ENCODE data around the gene ZNF776. TPM values are rescaled to one million over a fixed set of nuclear protein-coding genes. Genes with fewer than 3 reads are reported as not detected.

The ZNF776 gene
- total RNA-seq, 1 donor from 2014 or later = 14.7 TPM

- no peak for TF ChIP-seq CTCF (IDR thresholded peaks at IDR 0.05)
- DNase-seq (ENCODE audit: low spot score) = no peak
- Mint-ChIP-seq H3K27me3 (ENCODE audit: low read depth) (no peaks in the 10 kb centered on the region), H3K4me3 (ENCODE audit: unreplicated experiment) (no peak overlapping the region), H3K9me3 (ENCODE audit: low read depth) (peaks cover 29% of the 10 kb centered on the region), H3K4me1 (ENCODE audit: low read depth) (no peaks in the 10 kb centered on the region), H3K27ac (ENCODE audit: unreplicated experiment) (no peak overlapping the region), H3K36me3 (ENCODE audit: low read depth) (peaks cover 55% of the 10 kb centered on the region)
These were observed 31.7 kb downstream of the ZNF776 start for GRCh38 chr19:57778336-57778735.

GRCh38 chr19:57779220-57779845 lies 32.7 kb downstream of the ZNF776 start:
- Mint-ChIP-seq H3K4me1 (ENCODE audit: low read depth) (no peaks in the 10 kb centered on the region), H3K27ac (ENCODE audit: unreplicated experiment) (no peak overlapping the region), H3K9me3 (ENCODE audit: low read depth) (peaks cover 26% of the 10 kb centered on the region), H3K4me3 (ENCODE audit: unreplicated experiment) (no peak overlapping the region), H3K36me3 (ENCODE audit: low read depth) (peaks cover 50% of the 10 kb centered on the region), H3K27me3 (ENCODE audit: low read depth) (no peaks in the 10 kb centered on the region)
- no peak for DNase-seq (ENCODE audit: low spot score)
- TF ChIP-seq CTCF (IDR thresholded peaks at IDR 0.05) = no peak

- TF ChIP-seq CTCF (IDR thresholded peaks at IDR 0.05) = no peak
- no peak for DNase-seq (ENCODE audit: low spot score)
- Mint-ChIP-seq H3K27me3 (ENCODE audit: low read depth) (no peaks in the 10 kb centered on the region), H3K36me3 (ENCODE audit: low read depth) (peaks cover 24% of the 10 kb centered on the region), H3K4me3 (ENCODE audit: unreplicated experiment) (no peak overlapping the region), H3K27ac (ENCODE audit: unreplicated experiment) (no peak overlapping the region), H3K9me3 (ENCODE audit: low read depth) (peaks cover 3% of the 10 kb centered on the region), H3K4me1 (ENCODE audit: low read depth) (no peaks in the 10 kb centered on the region)
These were observed 39.7 kb downstream of the ZNF776 start for GRCh38 chr19:57786286-57786685.

GRCh38 chr19:57786906-57787305 lies 40.3 kb downstream of the ZNF776 start:
- Mint-ChIP-seq H3K4me1 (ENCODE audit: low read depth) (no peaks in the 10 kb centered on the region), H3K9me3 (ENCODE audit: low read depth) (peaks cover 3% of the 10 kb centered on the region), H3K27ac (ENCODE audit: unreplicated experiment) (no peak overlapping the region), H3K27me3 (ENCODE audit: low read depth) (no peaks in the 10 kb centered on the region), H3K36me3 (ENCODE audit: low read depth) (peaks cover 24% of the 10 kb centered on the region), H3K4me3 (ENCODE audit: unreplicated experiment) (no peak overlapping the region)
- no peak for TF ChIP-seq CTCF (IDR thresholded peaks at IDR 0.05)
- DNase-seq (ENCODE audit: low spot score) = no peak

- Mint-ChIP-seq H3K27ac (ENCODE audit: unreplicated experiment) (no peak overlapping the region), H3K36me3 (ENCODE audit: low read depth) (peaks cover 19% of the 10 kb centered on the region), H3K9me3 (ENCODE audit: low read depth) (peaks cover 3% of the 10 kb centered on the region), H3K27me3 (ENCODE audit: low read depth) (no peaks in the 10 kb centered on the region), H3K4me1 (ENCODE audit: low read depth) (peaks cover 5% of the 10 kb centered on the region), H3K4me3 (ENCODE audit: unreplicated experiment) (no peak overlapping the region)
- no peak for DNase-seq (ENCODE audit: low spot score)
- no peak for TF ChIP-seq CTCF (IDR thresholded peaks at IDR 0.05)
These were observed 41.6 kb downstream of the ZNF776 start for GRCh38 chr19:57788114-57788692.

Measured in chondrocyte (in vitro differentiated cells).